ENCODE data around the gene DSCAML1.

The DSCAML1 gene

DNA sequence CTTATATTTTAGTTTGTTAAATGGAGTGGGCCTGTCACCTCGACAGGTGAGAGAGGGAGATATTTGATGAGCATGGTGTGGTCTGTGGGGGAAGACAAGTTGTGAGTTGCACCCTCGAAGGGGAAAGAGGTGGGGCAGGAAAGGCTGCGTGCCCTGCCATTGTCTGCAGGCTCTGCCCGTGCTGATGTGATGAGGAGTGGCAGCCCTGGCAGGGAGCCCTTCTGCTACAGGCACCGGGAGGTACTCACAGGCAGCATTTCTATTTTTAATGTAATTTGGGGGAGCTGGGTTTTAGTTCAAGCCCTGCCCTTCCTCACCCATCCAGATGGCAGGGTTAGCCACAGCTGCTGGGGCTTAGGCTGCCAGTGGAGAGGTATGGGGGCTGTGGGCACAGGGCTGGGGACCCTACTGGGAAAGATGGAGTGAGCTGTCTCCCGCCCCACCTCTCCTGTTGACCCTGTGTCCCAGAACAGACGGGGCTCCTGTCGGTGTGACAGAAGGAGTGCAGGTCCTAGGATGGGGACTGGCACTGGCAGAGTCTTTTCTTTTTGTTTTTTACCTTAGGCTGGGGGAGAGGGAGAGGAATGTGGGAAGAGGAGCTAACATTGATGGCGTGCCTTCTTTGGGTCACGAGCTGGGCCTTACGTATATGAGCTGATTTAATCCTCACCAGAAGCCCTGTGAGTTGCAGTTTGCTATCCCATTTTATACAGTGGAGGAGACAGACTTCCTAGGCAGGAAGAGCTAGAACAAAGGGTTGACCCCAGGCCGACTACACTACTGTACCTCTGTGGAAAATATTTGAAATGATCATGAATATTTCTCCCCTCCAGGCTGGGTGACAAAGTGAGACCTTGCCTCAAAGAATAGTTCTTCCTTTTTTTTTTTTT, 417.8 kb downstream of the DSCAML1 start:
- no peak for DNase-seq (ENCODE audit: low spot score in 2 of 2)
- Histone ChIP-seq H3K27me3 (ENCODE audit: low read depth) (no peaks in the 10 kb centered on the region), H3K4me3 (no peak overlapping the region), H3K36me3 (replicated peaks) (peaks cover 9% of the 10 kb centered on the region), H3K9me3 (no peaks in the 10 kb centered on the region), H3K4me1 (no peaks in the 10 kb centered on the region)
- in situ Hi-C loops (cut with MboI; ENCODE audit: low sequenced_read_pairs): no loop called here

All from HAP-1 (cell line).